SK-N-SH (cell line): Measurements from ENCODE around the gene FANCI. TPM values are rescaled to one million over a fixed set of nuclear protein-coding genes. Genes with fewer than 3 reads are reported as not detected.

Experiments used
- CTCF ChIA-PET: fragments of 300-600, 350-600 bp; formaldehyde crosslinking; extraction: SDS; loops from one replicate; lab custom pipeline; 2021; lab: Yijun Ruan, JAX
- POLR2A ChIA-PET: fragments of 350-600 bp; sonication (Branson Sonifier 250); formaldehyde crosslinking; extraction: SDS; loops from one replicate; lab custom pipeline; 2020; ENCODE audit warnings: antibody characterized with exemption, inconsistent platforms; lab: Yijun Ruan, JAX
- DNase-seq: peaks from one replicate; pipeline ENCODE4 v3.0.0; 2012
- H2AFZ ChIP-seq: fragments of 200-600 bp; sonication (generic); 2 replicates; pipeline ENCODE4 v1.8.1; 2016; ENCODE audit warnings: antibody characterized with exemption, mild to moderate bottlenecking, low read depth
- H3F3A ChIP-seq: fragments of 200-600 bp; sonication (generic); replicated peaks from 2 replicates; pipeline ENCODE3; 2016; ENCODE audit warnings: antibody characterized with exemption, mild to moderate bottlenecking; ENCODE audit not compliant: insufficient read depth
- H3K27ac ChIP-seq, 2 experiments: fragments of 200-500 bp in 1 of 2; fragments of 200-600 bp in 1 of 2; sonication (Bioruptor generic) in 1 of 2; sonication (generic), shearing (Covaris generic) in 1 of 2; 2 replicates each; pipeline versions ENCODE4 v1.5.1 to v1.6.1; 2014 to 2016; ENCODE audit warnings: low read depth in 2 of 2, inconsistent platforms in 1 of 2, low read length in 1 of 2, mild to moderate bottlenecking in 1 of 2, mixed read lengths in 1 of 2
- H3K27me3 ChIP-seq: fragments of 200-600 bp; sonication (generic), shearing (Covaris generic); 2 replicates; pipeline ENCODE4 v1.6.1; 2016; ENCODE audit warnings: mixed run types; ENCODE audit not compliant: insufficient read depth
- H3K36me3 ChIP-seq, 2 experiments: fragments of 200-500 bp in 1 of 2; fragments of 200-600 bp in 1 of 2; sonication (Bioruptor generic) in 1 of 2; sonication (generic) in 1 of 2; replicated peaks in 1 of 2; 2 replicates each; pipeline versions ENCODE3 to v1.5.1; 2014 to 2016; ENCODE audit warnings: low read length in 1 of 2, mild to moderate bottlenecking in 1 of 2; ENCODE audit not compliant: insufficient read depth in 2 of 2, control insufficient read depth in 1 of 2
- H3K4me1 ChIP-seq, 2 experiments: fragments of 200-500 bp in 1 of 2; fragments of 200-600 bp in 1 of 2; sonication (Bioruptor generic) in 1 of 2; sonication (generic), shearing (Covaris generic) in 1 of 2; 2 replicates each; pipeline versions ENCODE4 v1.5.1 to v1.6.1; 2014 to 2016; ENCODE audit warnings: low read depth in 1 of 2, low read length in 1 of 2, mixed run types in 1 of 2; ENCODE audit not compliant: insufficient read depth in 2 of 2, control insufficient read depth in 1 of 2
- H3K4me2 ChIP-seq: fragments of 200-600 bp; sonication (generic), shearing (Covaris generic); 2 replicates; pipeline ENCODE4 v1.6.1; 2017; ENCODE audit warnings: mixed run types
- H3K4me3 ChIP-seq, 2 experiments: fragments of 200-500 bp in 1 of 2; fragments of 200-600 bp in 1 of 2; sonication (Bioruptor generic) in 1 of 2; sonication (generic), shearing (Covaris generic) in 1 of 2; 2 replicates each; pipeline versions ENCODE4 v1.5.1 to v1.8.1; 2014 to 2016; ENCODE audit warnings: low read depth in 2 of 2, inconsistent platforms in 1 of 2, low read length in 1 of 2, mild to moderate bottlenecking in 1 of 2, mixed read lengths in 1 of 2, moderate library complexity in 1 of 2
- H3K79me2 ChIP-seq: fragments of 200-600 bp; sonication (generic); 2 replicates; pipeline ENCODE4 v1.8.1; 2017; ENCODE audit warnings: mild to moderate bottlenecking; ENCODE audit not compliant: insufficient read depth
- H3K9ac ChIP-seq: fragments of 200-600 bp; sonication (generic); 2 replicates; pipeline ENCODE4 v1.6.1; 2017; ENCODE audit warnings: mixed run types
- H3K9me2 ChIP-seq: fragments of 200-600 bp; sonication (generic); 2 replicates; pipeline ENCODE4 v1.6.1; 2017; ENCODE audit warnings: mixed run types
- H3K9me3 ChIP-seq: fragments of 200-600 bp; sonication (generic); 2 replicates; pipeline ENCODE4 v1.6.1; 2017; ENCODE audit warnings: mixed run types, mild to moderate bottlenecking, moderate library complexity
- H4K20me1 ChIP-seq: fragments of 200-600 bp; sonication (generic); 2 replicates; pipeline ENCODE4 v1.6.1; 2017; ENCODE audit warnings: mild to moderate bottlenecking, mixed run types; ENCODE audit not compliant: insufficient read depth
- CHD2 ChIP-seq: fragments of 150-350 bp; IDR thresholded peaks from 2 replicates; pipeline ENCODE4 v1.6.1; 2018; ENCODE audit warnings: low read length; ENCODE audit not compliant: partially characterized antibody
- EP300 ChIP-seq, 2 experiments: IDR thresholded peaks; 2 replicates each; pipeline versions ENCODE4 v1.4.0 to v1.6.1; 2012; ENCODE audit warnings: borderline replicate concordance in 1 of 2, low read depth in 1 of 2, low read length in 1 of 2
- EZH2phosphoT487 ChIP-seq: fragments of 200-600 bp; sonication (generic); IDR thresholded peaks from 2 replicates; pipeline ENCODE4 v1.6.1; 2017; ENCODE audit warnings: low read depth, mixed run types, mild to moderate bottlenecking, antibody characterized with exemption, moderate library complexity, borderline replicate concordance
- FOXJ3 ChIP-seq: sonication (generic); formaldehyde crosslinking; IDR thresholded peaks from 2 replicates; pipeline ENCODE4 v1.5.1; 2020; ENCODE audit warnings: mild to moderate bottlenecking, missing genetic modification reagents
- FOXM1 ChIP-seq: IDR thresholded peaks from 2 replicates; pipeline ENCODE4 v1.4.0; 2012; ENCODE audit warnings: low read depth, mild to moderate bottlenecking
- GATA2 ChIP-seq: sonication (generic); formaldehyde crosslinking; IDR thresholded peaks from 2 replicates; pipeline ENCODE4 v1.5.0; 2020; ENCODE audit warnings: mild to moderate bottlenecking, missing genetic modification reagents
- NRF1 ChIP-seq: IDR thresholded peaks from 2 replicates; pipeline ENCODE4 v1.6.1; 2012; ENCODE audit warnings: low read depth, mild to moderate bottlenecking, low read length
- RAD21 ChIP-seq: IDR thresholded peaks from 2 replicates; pipeline ENCODE4 v1.6.1; 2012; ENCODE audit warnings: mild to moderate bottlenecking, low read length
- SIN3A ChIP-seq: IDR thresholded peaks from 2 replicates; pipeline ENCODE4 v1.6.1; 2012; ENCODE audit warnings: low read depth, mild to moderate bottlenecking, low read length, moderate library complexity, borderline replicate concordance
- SMC3 ChIP-seq: IDR thresholded peaks from 2 replicates; pipeline ENCODE4 v1.6.1; 2012; ENCODE audit warnings: low read depth, low read length, improper control_type of control experiment
- WGBS: methylation state at CpG from one replicate; pipeline ENCODE4 v1.1.6; 2017; ENCODE audit warnings: low lambda C conversion rate; 5-methylcytosine and 5-hydroxymethylcytosine counted together
- polyA plus RNA-seq, 3 experiments: library from polyadenylated mRNA; depleted of rRNA; stranded (reverse); fragments of >200 nt; gene quantifications; 2 replicates each; pipeline ENCODE4 v1.2.3, GENCODE V29; 2012
- TF ChIP-seq, protein P1 (sequence below): IDR thresholded peaks from 2 replicates; pipeline ENCODE4 v1.4.0; 2012; ENCODE audit warnings: low read depth, borderline replicate concordance
- TF ChIP-seq, protein P2 (sequence below): fragments of 150-350 bp; IDR thresholded peaks from 2 replicates; pipeline ENCODE4 v1.6.1; 2017; ENCODE audit warnings: antibody characterized with exemption, low read length, low read depth, borderline replicate concordance
- TF ChIP-seq, protein P3 (sequence below): IDR thresholded peaks from 2 replicates; pipeline ENCODE4 v1.4.0; 2012; ENCODE audit warnings: low read depth, borderline replicate concordance
- TF ChIP-seq, protein P4 (sequence below): fragments of 200-600 bp; sonication (generic); IDR thresholded peaks from 2 replicates; pipeline ENCODE4 v1.6.1; 2017; ENCODE audit warnings: antibody characterized with exemption, mild to moderate bottlenecking, moderate library complexity

The FANCI gene
- polyA plus RNA-seq, 1 of the 3 experiments (the other 2 are of a cell fraction), result 13.2 TPM

DNA sequence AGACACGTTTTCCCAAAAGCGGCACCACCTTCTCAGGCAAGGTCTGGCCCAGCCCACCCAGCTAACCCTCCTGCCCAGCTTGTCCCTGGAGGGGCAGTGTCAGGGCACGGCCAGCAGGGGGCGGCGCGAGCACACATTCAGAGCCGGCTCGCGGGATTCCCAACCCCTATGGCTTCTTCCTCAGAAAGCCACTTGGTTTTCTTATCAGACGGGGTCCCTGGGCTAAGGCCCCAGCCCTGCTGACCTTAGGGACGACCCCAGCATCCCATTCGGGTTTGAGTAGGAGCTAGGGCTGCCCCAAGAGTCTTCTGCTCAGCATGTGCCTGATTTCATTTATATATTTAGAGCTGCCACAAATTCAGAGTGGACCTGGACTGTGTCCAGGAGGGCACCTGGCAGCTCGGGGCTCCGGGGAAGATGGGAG is 36.9 kb upstream of the FANCI start:
- Histone ChIP-seq H4K20me1 (no peaks in the 10 kb centered on the region), H3K9me2 (no peaks in the 10 kb centered on the region), H3K36me3 (no peaks in the 10 kb centered on the region), H3K79me2 (no peaks in the 10 kb centered on the region), H2AFZ (peak overlapping the region; percentile 57; the same call in 1 of the 2 replicates), H3K27ac (no peak overlapping the region), H3K9me3 (no peaks in the 10 kb centered on the region), H3K4me2 (peak overlapping the region; percentile 64; the same call in 1 of the 2 replicates), H3K9ac (no peak overlapping the region), H3K4me1 (no peaks in the 10 kb centered on the region; a peak in 1 of 4 replicates), H3K4me3 (peak overlapping the region; percentile 32 to 36; a peak in 3 of 4 replicates), H3F3A (peaks cover under 1% of the 10 kb centered on the region), H3K27me3 (no peaks in the 10 kb centered on the region)
- ChIA-PET CTCF (interaction anchor here (0.6 to 3.2 kb wide), 74 partner anchors 10 to 1033 kb away, joined by 3 to 56 read pairs (median 5); partner anchors contain the start of gene FANCI), POLR2A (interaction anchor here (0.6 to 1.2 kb wide), 2 partner anchors 38 to 106 kb away, joined by 4 to 5 read pairs; no protein-coding TSS in a partner anchor)
- under 1% methylated on average over 10 of the region's 14 CpGs for WGBS
- TF ChIP-seq, protein P1, sequence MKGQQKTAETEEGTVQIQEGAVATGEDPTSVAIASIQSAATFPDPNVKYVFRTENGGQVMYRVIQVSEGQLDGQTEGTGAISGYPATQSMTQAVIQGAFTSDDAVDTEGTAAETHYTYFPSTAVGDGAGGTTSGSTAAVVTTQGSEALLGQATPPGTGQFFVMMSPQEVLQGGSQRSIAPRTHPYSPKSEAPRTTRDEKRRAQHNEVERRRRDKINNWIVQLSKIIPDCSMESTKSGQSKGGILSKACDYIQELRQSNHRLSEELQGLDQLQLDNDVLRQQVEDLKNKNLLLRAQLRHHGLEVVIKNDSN, result no peak
- TF ChIP-seq FOXM1 (no peak), CHD2 (peak; percentile 12), EZH2phosphoT487 (no peak), NRF1 (no peak), EP300 (IDR thresholded peaks at IDR 0.05; ENCODE audit: borderline replicate concordance in 1 of 2, low read depth in 1 of 2, low read length in 1 of 2) (no peak), RAD21 (peak; percentile 85), GATA2 (CRISPR knock-in tag) (peak; percentile 20; the same call in 1 of the 2 replicates), FOXJ3 (CRISPR knock-in tag) (no peak), SIN3A (no peak), SMC3 (peak; percentile 86)
- TF ChIP-seq, protein P2, sequence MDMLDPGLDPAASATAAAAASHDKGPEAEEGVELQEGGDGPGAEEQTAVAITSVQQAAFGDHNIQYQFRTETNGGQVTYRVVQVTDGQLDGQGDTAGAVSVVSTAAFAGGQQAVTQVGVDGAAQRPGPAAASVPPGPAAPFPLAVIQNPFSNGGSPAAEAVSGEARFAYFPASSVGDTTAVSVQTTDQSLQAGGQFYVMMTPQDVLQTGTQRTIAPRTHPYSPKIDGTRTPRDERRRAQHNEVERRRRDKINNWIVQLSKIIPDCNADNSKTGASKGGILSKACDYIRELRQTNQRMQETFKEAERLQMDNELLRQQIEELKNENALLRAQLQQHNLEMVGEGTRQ, result no peak
- TF ChIP-seq, protein P3, sequence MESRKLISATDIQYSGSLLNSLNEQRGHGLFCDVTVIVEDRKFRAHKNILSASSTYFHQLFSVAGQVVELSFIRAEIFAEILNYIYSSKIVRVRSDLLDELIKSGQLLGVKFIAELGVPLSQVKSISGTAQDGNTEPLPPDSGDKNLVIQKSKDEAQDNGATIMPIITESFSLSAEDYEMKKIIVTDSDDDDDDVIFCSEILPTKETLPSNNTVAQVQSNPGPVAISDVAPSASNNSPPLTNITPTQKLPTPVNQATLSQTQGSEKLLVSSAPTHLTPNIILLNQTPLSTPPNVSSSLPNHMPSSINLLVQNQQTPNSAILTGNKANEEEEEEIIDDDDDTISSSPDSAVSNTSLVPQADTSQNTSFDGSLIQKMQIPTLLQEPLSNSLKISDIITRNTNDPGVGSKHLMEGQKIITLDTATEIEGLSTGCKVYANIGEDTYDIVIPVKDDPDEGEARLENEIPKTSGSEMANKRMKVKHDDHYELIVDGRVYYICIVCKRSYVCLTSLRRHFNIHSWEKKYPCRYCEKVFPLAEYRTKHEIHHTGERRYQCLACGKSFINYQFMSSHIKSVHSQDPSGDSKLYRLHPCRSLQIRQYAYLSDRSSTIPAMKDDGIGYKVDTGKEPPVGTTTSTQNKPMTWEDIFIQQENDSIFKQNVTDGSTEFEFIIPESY, result no peak
- TF ChIP-seq, protein P4, sequence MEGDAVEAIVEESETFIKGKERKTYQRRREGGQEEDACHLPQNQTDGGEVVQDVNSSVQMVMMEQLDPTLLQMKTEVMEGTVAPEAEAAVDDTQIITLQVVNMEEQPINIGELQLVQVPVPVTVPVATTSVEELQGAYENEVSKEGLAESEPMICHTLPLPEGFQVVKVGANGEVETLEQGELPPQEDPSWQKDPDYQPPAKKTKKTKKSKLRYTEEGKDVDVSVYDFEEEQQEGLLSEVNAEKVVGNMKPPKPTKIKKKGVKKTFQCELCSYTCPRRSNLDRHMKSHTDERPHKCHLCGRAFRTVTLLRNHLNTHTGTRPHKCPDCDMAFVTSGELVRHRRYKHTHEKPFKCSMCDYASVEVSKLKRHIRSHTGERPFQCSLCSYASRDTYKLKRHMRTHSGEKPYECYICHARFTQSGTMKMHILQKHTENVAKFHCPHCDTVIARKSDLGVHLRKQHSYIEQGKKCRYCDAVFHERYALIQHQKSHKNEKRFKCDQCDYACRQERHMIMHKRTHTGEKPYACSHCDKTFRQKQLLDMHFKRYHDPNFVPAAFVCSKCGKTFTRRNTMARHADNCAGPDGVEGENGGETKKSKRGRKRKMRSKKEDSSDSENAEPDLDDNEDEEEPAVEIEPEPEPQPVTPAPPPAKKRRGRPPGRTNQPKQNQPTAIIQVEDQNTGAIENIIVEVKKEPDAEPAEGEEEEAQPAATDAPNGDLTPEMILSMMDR, result peak; percentile 96
- peak; percentile 93 for DNase-seq
